ENCODE measurements around the gene DCBLD1. TPM values are rescaled to one million over a fixed set of nuclear protein-coding genes. Genes with fewer than 3 reads are reported as not detected.

The DCBLD1 gene
- total RNA-seq, 2 experiments from 2014 or later, result 0.08 TPM; not detected in 1

DNA sequence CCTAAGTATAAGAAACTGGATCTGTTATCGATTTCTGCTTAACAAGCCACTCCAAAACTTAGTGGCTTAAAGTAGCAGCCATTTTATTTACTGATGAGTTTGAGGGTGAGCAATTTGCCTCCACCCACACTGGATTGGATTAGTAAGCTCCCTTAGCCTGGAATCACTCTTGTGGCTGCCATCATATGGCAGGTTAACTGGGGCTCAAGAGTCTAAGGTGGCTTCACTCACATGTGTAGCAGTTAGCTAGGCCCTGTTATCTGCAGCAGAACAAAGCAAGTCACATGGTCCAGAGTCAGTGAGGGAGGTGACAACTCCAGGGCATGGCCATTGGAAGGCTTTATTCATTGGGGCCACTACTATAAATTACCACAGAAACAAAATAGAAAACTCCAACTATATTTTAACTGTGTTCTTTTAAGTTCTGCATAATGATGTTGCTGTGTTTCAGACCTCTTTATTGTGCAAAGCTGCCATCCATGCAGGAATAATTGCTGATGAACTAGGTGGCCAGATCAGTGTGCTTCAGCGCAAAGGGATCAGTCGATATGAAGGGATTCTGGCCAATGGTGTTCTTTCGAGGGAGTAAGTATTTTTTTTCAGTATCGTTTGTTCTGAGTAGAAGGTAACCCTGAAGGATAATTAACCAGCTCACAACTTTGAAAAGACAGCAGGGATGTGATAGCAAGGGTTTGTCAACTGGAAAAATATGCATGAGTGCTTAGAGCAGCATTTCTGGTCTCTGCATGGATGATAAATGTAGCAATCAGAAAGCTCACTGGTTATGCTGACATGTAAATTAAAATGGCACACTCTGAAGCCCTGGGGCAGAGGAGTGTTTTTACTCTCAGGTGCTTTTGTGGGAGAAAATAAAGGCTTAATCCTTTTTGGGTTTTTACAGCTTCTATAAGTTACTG, 49.6 kb downstream of the DCBLD1 start:
- H3K79me2 ChIP-seq (ENCODE audit: insufficient read depth, low read depth, low read length), result no peaks in the 10 kb centered on the region
- no peaks in the 10 kb centered on the region for H3K4me1 ChIP-seq (ENCODE audit: insufficient read depth, low read length, poor library complexity, severe bottlenecking)
- ChIA-PET CTCF (ENCODE audit: unreplicated experiment) (no interaction called here), POLR2A (interaction anchor here (1.0 kb wide), 1 partner anchor 10 kb away, joined by 3 read pairs; no protein-coding TSS in a partner anchor)
- H3K4me3 ChIP-seq (ENCODE audit: low read depth, low read length, poor library complexity, severe bottlenecking), result no peak overlapping the region
- DNase-seq (ENCODE audit: low spot score), result no peak
- no peak overlapping the region for H2AFZ ChIP-seq (ENCODE audit: low read length)
- no peak overlapping the region for H3K4me2 ChIP-seq (ENCODE audit: low read length)
- H3K27ac ChIP-seq (ENCODE audit: low read depth, low read length, poor library complexity, severe bottlenecking), result no peak overlapping the region
- TF ChIP-seq EZH2phosphoT487 (IDR thresholded peaks at IDR 0.05; ENCODE audit: borderline replicate concordance, low read depth, low read length), result no peak
- TF ChIP-seq, protein P1, sequence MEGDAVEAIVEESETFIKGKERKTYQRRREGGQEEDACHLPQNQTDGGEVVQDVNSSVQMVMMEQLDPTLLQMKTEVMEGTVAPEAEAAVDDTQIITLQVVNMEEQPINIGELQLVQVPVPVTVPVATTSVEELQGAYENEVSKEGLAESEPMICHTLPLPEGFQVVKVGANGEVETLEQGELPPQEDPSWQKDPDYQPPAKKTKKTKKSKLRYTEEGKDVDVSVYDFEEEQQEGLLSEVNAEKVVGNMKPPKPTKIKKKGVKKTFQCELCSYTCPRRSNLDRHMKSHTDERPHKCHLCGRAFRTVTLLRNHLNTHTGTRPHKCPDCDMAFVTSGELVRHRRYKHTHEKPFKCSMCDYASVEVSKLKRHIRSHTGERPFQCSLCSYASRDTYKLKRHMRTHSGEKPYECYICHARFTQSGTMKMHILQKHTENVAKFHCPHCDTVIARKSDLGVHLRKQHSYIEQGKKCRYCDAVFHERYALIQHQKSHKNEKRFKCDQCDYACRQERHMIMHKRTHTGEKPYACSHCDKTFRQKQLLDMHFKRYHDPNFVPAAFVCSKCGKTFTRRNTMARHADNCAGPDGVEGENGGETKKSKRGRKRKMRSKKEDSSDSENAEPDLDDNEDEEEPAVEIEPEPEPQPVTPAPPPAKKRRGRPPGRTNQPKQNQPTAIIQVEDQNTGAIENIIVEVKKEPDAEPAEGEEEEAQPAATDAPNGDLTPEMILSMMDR (conservative IDR thresholded peaks at IDR 0.05; ENCODE audit: low read length), result no peak
- H3K9me2 ChIP-seq (ENCODE audit: insufficient read depth, low read length), result no peaks in the 10 kb centered on the region
- no peaks in the 10 kb centered on the region for H3K36me3 ChIP-seq (ENCODE audit: insufficient read depth, low read length)
- intact Hi-C loops (cut with micrococcal nuclease; ENCODE audit: unreplicated experiment), result no loop called here
- H4K20me1 ChIP-seq (ENCODE audit: insufficient read depth, low read length), result no peaks in the 10 kb centered on the region
- no peaks in the 10 kb centered on the region for H3K9me3 ChIP-seq (ENCODE audit: low read length)
- BruUV-seq (replicated peaks), result no TSS peak

DNA sequence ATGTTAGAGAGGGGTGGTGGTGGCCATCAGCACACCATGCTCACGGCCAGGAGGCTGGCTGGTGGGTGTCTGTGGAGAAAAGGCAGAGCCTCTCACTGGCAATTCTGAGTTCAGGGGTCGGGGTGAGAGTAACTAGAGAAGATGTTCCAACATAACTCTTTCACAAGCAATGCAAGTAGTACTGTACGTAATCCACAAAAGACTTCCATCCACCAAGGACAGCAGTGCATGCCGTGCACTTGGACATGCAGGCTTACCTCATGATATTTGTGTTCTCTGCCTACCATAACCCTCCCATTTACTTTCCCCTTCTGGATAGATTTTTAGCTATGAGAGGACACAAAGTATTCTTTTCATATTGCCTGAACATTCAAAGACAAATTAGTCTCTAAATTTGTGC, 51.3 kb downstream of the DCBLD1 start:
- Histone ChIP-seq H3K9me2 (ENCODE audit: insufficient read depth, low read length) (no peaks in the 10 kb centered on the region), H3K79me2 (ENCODE audit: insufficient read depth, low read depth, low read length) (no peaks in the 10 kb centered on the region), H4K20me1 (ENCODE audit: insufficient read depth, low read length) (no peaks in the 10 kb centered on the region), H3K4me1 (ENCODE audit: insufficient read depth, low read length, poor library complexity, severe bottlenecking) (no peaks in the 10 kb centered on the region), H3K9me3 (ENCODE audit: low read length) (no peaks in the 10 kb centered on the region), H3K4me3 (ENCODE audit: low read depth, low read length, poor library complexity, severe bottlenecking) (no peak overlapping the region), H3K4me2 (ENCODE audit: low read length) (no peak overlapping the region), H3K36me3 (ENCODE audit: insufficient read depth, low read length) (no peaks in the 10 kb centered on the region), H2AFZ (ENCODE audit: low read length) (no peak overlapping the region), H3K27ac (ENCODE audit: low read depth, low read length, poor library complexity, severe bottlenecking) (no peak overlapping the region)
- no peak for DNase-seq (ENCODE audit: low spot score)
- no TSS peak for BruUV-seq (replicated peaks)
- POLR2A ChIA-PET, result no interaction called here
- intact Hi-C loops (cut with micrococcal nuclease; ENCODE audit: unreplicated experiment), result no loop called here
- no peak for TF ChIP-seq EZH2phosphoT487 (IDR thresholded peaks at IDR 0.05; ENCODE audit: borderline replicate concordance, low read depth, low read length)
- TF ChIP-seq, protein P1 (conservative IDR thresholded peaks at IDR 0.05; ENCODE audit: low read length), result no peak
- CTCF ChIA-PET (ENCODE audit: unreplicated experiment), result no interaction called here

- ChIA-PET CTCF (ENCODE audit: unreplicated experiment) (no interaction called here), POLR2A (interaction anchor here (0.6 kb wide), 1 partner anchor 67 kb away, joined by 3 read pairs; no protein-coding TSS in a partner anchor)
- no peaks in the 10 kb centered on the region for H3K4me1 ChIP-seq (ENCODE audit: insufficient read depth, low read length, poor library complexity, severe bottlenecking)
- DNase-seq (ENCODE audit: low spot score), result no peak
- BruUV-seq (replicated peaks), result no TSS peak
- no peak for TF ChIP-seq EZH2phosphoT487 (IDR thresholded peaks at IDR 0.05; ENCODE audit: borderline replicate concordance, low read depth, low read length)
- TF ChIP-seq, protein P1 (conservative IDR thresholded peaks at IDR 0.05; ENCODE audit: low read length), result no peak
- no peaks in the 10 kb centered on the region for H4K20me1 ChIP-seq (ENCODE audit: insufficient read depth, low read length)
- H3K4me3 ChIP-seq (ENCODE audit: low read depth, low read length, poor library complexity, severe bottlenecking), result no peak overlapping the region
- H3K36me3 ChIP-seq (ENCODE audit: insufficient read depth, low read length), result no peaks in the 10 kb centered on the region
- H3K4me2 ChIP-seq (ENCODE audit: low read length), result no peak overlapping the region
- intact Hi-C loops (cut with micrococcal nuclease; ENCODE audit: unreplicated experiment), result no loop called here
- H2AFZ ChIP-seq (ENCODE audit: low read length), result no peak overlapping the region
- H3K79me2 ChIP-seq (ENCODE audit: insufficient read depth, low read depth, low read length), result no peaks in the 10 kb centered on the region
- no peaks in the 10 kb centered on the region for H3K9me2 ChIP-seq (ENCODE audit: insufficient read depth, low read length)
- H3K9me3 ChIP-seq (ENCODE audit: low read length), result no peaks in the 10 kb centered on the region
- H3K27ac ChIP-seq (ENCODE audit: low read depth, low read length, poor library complexity, severe bottlenecking), result no peak overlapping the region
These were observed 52.5 kb downstream of the DCBLD1 start for GRCh38 chr6:117534974-117535373.
